DND-41 (cell line): Measurements from ENCODE around the gene CDH20.

ENCODE experiments used
- CTCF ChIP-seq: IDR thresholded peaks from 2 replicates; pipeline ENCODE4 v1.5.1; 2012; ENCODE audit warnings: borderline replicate concordance, low read length, moderate library complexity, mild to moderate bottlenecking; ENCODE audit not compliant: poor library complexity, severe bottlenecking; ENCODE audit errors: extremely low read depth
- EZH2 ChIP-seq: IDR thresholded peaks from 3 replicates; pipeline ENCODE4 v1.6.1; 2012; ENCODE audit warnings: borderline replicate concordance, low read depth, mild to moderate bottlenecking, moderate library complexity, low read length, inconsistent platforms; ENCODE audit not compliant: severe bottlenecking

- TF ChIP-seq CTCF (no peak), EZH2 (no peak)
Observed at GRCh38 chr18:61556316-61556715, 223.1 kb downstream of the CDH20 start.
